ENCODE measurements around the gene RBBP8NL. TPM values are rescaled to one million over a fixed set of nuclear protein-coding genes. Genes with fewer than 3 reads are reported as not detected.

RBBP8NL gene
- total RNA-seq, 1 donor from 2014 or later = not detected

DNA sequence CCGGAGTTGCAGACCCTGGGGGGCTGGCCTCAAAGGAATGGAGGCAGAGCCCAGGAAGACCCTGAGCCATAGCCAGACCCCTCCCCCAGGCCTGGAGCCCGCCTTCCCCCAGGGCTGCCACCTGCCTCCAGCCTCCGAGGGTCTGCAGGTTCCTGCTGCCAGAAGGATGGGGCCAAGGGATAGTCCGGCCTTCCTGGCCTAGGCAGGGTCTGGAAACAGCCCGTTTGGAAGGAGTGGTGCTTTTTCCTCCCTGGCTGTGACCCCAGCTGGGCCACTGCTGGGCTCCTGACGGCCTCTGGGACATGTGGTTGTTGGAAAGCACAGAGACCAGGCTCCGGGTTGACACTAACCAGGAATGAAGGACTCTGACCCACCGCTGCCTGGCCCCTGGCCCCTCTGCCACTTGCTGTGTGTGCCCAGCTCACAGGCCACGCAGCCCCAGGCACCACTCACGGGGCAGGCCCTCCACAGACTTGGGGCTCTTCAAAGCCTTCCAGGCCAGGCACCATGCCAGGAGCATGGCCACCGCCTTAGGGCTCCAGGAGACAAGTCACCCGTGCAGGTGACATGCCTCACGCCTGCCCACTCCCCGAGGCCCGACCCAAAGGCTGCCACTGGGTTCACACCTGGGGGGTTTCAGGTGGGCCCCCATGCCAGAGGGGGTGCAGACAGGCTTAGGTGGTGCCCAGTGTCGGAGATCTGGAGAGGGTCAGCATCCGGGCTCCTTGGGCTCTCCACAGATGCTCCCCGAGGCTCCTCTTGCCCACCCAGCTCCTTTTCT, 56.3 kb downstream of the RBBP8NL start:
- intact Hi-C loops (cut with DNase I) = no loop called here
- no peak for DNase-seq (ENCODE audit: low spot score)
- ATAC-seq = no peak

DNA sequence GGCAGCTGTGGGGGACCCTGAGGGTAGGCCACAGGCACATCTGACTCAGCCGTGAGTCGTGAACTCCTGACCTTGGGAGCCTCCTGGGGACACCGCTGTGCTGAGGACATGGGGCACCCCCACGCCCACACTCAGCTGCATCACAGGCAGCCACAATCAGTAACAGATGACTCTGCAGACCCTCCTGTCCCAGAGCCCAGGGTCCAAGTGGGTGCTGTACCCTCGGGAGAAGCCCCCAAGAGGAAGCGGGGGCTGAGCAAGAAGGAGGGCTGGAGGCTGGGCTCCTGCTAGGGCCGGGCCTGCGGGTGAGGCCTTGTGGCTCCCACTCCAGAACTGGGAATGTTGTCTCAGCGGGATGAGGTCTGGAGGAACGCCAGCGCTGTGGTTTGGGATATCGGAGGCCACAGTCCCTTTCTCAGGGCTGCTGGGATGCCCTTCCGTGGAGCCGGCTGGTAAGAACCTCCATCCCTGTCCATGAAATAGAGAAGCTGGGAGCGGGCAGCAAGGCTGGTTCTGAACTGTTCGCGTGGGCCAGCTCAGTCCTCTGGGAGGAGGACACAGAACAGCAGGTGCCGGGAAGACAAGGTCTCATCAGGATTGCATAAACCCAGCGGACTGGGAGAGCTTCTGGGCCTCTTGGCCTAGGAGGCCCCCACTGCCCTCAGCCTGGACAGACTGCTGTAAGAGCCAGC, 57.1 kb downstream of the RBBP8NL start:
- DNase-seq (ENCODE audit: low spot score) = no peak
- ATAC-seq = peak; percentile 9
- intact Hi-C loops (cut with DNase I) = no loop called here

DNA sequence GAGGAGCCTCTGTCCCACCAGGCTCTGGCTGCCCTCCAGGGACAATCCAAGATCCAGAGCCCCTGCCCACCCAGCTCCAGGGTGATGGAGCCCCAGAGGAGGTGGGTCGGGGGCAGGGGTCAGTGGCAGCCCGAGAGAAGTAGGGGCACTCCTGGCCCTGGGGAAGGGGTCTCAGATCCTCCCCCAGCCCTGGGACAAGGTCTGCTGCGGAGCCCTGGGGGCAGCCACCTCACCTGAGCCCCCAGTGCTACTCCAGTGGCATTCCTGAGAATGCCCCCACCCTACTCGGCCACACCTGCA, 57.6 kb downstream of the RBBP8NL start:
- DNase-seq (ENCODE audit: low spot score) (no peak), ATAC-seq (no peak)
- intact Hi-C loops (cut with DNase I) = no loop called here

DNA sequence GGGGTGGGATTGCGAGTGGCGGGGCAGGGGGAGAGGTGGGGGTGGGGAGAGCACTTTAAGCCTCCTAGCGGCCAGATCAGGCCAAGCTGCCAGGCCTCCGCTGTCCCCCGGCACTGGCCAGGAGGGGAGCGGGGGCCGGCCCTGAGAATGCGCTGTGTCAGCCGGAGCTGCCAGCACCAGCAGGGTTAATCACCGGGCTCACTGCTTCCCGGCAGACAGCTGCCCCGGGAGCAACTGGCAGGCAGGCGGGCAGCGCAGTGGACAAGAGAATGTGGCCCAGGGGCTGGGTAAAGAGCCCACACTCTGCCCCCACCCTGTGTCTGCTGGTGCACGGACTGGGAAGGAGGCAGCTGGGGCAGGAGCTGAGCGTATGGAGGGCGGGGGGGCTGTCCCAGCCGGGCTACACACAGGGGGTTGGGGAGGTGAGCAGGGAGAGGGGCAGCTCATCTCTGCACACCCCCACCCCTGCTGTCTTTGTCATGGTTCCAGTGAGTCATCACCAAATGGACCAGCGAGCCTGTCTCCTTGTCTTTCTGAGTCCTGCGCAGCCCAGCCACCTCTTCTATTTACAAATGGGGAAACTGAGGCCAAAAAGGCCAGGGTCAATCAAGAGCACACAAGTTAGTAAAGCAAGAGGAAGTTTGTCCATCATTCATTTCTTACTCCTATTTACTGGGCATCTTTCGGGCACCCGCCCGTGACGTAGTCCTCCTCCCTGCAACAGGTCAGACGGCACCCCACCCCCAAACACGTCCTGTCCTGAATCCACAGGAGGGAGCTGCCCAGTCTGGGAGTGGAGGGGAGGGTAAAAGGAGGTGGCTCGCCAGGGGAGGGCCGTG, 58.1 kb downstream of the RBBP8NL start:
- DNase-seq (ENCODE audit: low spot score) (no peak), ATAC-seq (peak; percentile 11)
- intact Hi-C loops (cut with DNase I) = no loop called here

DNA sequence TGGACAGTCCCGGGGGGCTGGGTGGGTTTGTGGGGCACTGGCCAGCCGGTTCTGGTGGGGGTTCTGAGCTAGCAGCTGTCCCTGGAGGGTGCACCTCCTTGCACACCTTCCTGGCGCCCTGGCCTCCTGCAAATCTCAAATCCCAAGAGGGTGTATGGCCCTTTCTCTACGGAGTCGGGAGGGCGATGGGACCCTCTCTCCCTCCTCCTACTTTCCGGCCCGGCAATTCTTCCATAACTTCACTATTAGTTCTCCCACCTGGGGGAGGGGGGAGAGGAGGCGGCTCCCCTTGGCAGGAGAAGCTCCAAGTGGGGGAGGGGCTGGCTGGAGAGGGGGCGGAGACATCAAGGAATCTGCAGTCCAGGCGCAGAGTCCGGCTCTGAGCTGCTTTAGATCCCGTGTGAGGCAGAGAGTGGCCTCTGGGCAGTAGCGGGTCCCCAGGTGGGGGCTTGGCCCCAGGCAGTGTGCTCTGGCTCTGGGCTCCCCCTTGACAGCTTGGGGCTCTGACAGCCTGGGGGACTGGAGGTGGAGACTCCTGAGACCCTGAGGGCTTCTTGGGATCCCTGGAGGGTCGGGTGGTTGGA, 58.9 kb downstream of the RBBP8NL start:
- no peak for ATAC-seq
- intact Hi-C loops (cut with DNase I) = no loop called here
- no peak for DNase-seq (ENCODE audit: low spot score)

DNA sequence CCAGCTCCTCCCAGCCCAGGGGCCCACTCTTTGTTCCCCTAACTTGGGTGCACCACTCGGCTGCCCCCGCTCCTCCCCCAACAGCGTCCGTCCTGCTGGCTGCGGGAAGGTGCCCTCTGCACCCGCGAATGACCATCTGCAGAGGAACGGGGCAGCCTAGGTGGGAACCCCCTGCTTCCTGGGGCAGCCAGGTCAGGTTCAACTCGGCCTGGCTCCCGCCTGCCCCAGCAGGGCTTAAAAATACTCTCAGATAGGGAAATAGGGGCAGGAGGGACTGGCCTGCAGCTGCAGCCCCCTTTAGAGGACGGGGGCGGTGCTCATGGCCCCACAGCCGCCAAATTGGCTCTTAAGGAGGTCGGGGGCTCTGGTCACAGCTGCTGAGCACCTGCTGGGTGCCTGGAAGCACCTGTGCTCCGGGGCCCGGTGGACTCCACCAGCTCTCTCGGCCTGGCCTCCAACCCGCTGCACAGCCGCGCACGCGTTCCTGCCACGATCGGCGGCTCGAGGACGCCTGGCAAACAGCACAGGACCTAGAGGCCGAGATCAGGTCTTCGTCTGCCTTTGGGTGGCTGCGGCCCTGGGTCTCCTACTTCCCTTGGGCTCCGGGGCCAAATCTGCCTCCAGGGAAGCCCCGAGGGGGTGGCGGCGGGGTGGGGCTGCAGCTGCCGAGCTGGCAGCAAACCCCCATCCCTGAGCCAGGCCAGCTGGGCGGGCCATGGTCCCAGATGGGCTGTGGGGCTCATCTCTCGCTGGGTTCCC, 59.5 kb downstream of the RBBP8NL start:
- DNase-seq (ENCODE audit: low spot score) (no peak), ATAC-seq (peak; percentile 7)
- intact Hi-C loops (cut with DNase I) = no loop called here

DNA sequence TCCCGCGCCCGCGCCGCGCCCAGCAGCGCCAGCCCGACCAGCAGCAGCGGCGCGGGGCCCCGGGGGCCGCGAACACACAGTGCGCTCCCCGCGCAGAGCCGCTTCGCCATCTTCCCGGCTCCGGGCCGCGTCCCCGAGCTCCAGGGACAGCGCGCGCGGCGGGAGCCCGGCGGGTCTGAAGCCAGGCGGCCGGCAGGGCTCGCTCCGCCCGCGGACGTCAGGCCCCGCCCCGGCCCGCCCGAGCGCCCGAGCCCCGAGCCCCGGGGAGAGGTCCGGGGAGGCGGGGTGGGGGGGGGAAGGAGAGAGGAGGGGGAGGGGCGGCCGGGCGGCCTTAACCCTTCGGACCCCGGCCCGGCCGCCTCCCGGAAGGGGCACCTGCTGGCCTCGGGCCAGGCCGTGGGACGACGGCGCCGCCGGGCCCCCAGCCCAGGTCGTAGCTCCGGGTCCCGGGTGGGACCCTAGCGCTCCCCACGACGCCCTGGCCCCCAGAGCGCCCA, 60.2 kb downstream of the RBBP8NL start, which contains the start of gene LAMA5:
LAMA5 (minus strand) TSS at position 177 of the 497 bp plus-strand sequence; CDS start at position 110, 67 bp downstream.
- ATAC-seq (no peak), DNase-seq (ENCODE audit: low spot score) (no peak)
- intact Hi-C loops (cut with DNase I) = no loop called here

DNA sequence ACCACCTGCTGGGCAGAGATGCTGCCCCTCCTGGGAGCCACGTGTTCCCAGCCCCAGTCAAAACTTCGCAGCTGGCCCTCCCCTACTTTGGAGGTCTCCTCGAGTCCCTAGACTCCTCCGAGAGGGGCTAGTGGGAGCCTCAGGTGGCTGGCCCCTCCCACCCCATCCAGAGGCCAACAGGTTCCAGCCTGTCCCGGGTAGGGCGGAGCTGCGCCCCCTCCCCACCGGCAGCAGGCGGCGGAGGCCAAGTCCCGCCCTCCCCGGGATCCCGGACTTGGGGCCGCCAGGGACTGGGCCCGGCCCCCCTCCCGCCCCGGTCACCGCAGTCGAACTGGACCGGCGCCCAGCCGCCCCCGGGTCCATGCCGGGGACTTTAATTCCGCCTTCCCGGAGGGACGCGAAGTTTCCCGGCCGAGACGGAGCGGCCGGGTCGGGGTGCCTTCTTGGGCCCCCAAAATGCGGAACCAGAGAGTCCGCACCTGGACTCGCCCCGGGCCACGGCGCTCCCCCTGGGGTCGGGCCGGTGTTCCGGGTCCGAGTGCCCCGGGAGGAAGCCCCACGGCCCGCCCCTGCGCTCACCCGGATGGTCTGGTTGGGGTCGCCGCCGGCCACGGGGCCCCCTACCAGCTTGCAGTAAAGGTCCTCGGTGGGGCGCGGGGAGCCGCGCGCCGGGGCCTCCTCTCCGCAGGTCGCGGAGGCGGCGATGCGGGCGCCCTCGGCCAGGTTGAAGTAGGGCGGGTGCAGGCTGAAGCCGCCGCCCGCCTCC, 60.8 kb downstream of the RBBP8NL start:
- no peak for ATAC-seq
- intact Hi-C loops (cut with DNase I) = no loop called here

DNA sequence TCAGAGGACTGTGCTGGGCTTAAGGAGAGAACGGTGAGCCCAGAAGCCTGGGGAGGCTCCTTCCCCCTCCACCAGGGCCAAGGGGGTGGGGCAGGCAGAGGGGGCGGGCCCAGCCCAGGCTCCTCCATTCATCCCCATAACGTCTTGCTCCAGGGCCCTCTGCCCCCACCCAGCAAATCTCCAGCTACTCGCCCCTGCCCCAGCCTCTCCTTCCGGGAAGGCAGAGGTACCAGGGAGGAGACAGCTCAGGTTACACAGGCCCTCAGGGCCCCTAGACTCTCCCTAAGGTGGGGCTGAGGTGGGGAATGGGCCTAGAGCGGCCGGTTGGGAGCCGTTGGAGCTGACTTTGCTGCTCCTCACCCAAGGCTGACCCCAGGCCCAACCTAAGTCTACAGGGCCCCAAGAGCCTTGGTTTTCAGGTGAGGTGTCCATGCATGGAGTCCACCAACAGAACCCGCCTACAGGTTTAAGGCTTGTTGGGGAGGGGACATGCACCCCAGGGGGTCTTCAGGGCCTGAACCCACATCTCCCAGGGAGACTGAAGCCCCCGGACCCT, 61.4 kb downstream of the RBBP8NL start:
- intact Hi-C loops (cut with DNase I) = no loop called here
- ATAC-seq (peak; percentile 42), DNase-seq (ENCODE audit: low spot score) (no peak)

More for the DNA sequence above, 60.8 kb downstream of the RBBP8NL start:
- no peak for DNase-seq (ENCODE audit: low spot score)

DNA sequence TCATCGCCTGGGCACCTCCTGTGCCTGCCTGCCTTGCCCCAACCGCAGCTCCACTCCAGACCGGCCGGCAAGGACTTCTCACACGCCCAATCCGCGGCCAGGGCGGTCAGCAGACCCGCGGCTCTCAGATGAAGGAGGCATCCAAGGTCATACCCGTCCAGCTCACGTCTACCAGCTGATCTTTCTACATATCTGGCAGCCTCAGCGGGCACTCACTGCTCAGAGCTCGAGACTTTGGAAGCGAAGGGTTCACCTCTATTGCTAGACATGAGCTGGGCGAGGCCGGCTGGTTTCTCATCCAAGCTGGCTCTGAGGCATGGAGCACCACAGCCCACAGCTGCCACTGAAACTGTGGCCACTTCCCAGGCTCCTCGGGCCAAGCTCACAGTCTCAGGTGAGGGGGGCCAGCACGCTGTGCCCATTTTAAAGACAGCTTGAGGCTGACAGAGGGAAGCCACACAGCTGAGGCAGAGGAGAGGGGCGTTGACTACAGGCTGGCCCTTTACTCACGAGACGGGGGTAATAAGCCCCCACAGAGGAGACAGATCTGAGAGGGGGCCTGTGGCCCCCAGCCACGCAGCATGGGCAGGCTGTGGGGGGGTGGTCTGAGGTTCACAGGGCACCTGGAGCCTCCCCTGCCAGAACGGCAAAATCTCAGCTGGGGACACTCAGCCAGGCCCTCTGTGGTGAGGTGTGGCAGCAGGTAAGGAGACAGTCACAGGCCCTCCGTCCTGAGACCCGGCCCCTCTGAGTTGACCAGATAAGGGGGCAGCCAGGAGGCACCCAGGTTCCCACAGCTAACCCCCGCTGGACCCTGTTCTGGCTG, 62.2 kb downstream of the RBBP8NL start:
- intact Hi-C loops (cut with DNase I) = no loop called here

DNA sequence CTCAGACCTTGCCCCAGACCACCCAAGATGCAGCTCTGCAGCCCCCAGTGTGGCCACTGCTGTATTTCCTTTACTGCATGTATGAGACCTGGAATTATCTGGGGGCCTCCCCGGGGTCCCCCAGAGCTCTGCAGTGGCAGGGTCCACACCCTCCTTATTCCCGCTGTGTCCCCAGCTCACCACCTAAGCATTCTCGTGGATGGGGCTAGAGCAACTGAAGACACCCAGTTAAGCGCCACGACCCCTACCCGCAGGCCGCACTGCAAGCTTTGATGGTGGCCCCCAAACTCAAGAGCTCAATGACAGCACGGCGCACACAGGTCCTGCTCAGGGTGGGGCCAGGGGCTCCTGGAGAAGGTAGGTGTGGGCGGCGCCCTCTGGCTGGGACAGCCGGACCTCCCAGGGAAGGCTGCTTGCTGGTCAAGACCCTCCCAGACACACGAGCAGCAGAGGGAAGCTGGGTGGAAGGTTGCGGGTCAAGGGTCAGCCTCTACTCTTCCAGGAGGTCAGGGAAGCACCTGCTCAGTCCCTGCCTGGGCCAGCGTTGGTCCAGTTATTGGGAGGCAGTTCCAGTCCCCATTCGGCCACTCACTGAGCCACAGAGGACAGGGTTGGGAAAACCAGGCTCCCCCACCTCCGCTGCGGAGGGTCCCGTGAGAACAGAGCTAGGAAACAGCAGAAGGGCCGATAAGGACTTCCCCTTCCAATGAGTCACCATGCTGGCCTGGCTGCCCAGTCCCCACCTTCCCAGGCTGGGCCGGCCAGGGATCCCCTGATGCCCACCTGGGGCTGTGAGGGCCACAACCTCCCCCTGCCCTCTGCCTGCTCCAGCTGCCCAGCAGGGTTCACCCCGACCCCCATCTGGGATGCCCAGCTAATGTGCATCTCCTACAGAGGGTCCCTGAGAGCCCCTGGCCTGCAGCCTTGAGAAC, 63.2 kb downstream of the RBBP8NL start:
- intact Hi-C loops (cut with DNase I) = no loop called here
- DNase-seq (ENCODE audit: low spot score) = no peak
- no peak for ATAC-seq

More for the DNA sequence above, 62.2 kb downstream of the RBBP8NL start:
- ATAC-seq = peak; percentile 1
- DNase-seq (ENCODE audit: low spot score) = no peak

DNA sequence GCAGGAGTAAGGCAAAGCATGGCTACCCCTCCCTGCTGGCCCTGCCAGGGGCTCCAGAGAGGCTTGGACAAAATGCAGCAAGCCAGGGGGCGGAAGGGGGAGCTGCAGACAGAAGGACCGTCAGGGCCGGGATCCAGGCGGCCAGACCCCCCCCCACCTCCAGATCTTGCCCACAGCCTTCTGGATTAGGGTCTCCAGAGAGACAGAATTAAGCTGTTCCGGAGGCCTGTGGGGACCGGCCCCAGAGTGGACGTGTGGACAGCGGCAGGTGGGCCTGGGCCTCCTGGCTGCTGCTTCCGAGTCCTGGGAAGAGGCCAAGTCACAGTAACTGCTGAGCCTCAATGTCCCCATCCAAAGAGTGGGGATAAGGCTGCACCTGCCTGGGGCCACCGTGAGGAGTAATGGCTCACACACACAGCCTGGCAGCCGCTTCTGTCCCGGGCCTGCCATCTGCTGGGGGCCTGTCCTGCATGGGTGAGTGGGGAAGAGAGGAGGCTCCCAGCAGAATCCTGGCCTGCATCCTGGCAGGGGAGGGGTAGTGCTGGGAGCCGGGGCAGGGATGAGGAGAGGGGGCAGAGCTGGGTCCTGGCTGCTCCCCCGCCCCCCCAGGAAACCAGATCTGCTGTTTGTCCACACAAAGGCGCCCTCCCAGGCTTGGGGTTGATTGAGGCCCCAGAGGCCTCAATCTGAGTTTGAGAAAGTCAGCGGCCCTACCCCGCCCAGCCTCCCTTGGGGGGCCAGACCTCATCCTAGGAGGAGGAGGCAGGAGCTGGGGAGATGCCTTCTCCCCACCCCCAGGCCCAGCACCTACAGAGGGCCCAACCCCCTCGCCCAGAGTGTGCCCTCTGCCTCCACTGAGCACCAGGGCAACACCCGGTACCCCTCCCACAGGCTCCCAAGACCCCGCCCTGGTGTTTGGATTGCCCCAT, 64.1 kb downstream of the RBBP8NL start:
- intact Hi-C loops (cut with DNase I) = no loop called here
- DNase-seq (ENCODE audit: low spot score) = no peak

DNA sequence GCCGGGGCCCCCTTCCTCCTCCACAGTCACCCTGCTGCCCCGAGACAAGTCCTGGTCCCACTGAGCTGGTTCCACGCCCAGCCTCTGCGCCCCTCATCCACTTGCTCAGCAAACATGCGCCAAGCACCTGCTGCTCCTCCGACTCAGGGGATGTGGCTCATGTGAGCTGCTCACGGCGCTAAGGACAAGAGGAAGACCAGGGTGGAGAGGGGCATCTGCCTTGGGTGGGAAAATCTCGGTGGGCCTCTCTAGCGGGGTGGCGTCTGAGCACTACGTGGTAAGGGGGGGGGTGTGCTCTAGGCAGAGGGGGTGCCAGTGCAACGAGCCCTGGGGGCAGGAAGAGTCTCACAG, 64.8 kb downstream of the RBBP8NL start:
- ATAC-seq (no peak), DNase-seq (ENCODE audit: low spot score) (no peak)
- intact Hi-C loops (cut with DNase I) = no loop called here

More for the DNA sequence above, 64.1 kb downstream of the RBBP8NL start:
- no peak for ATAC-seq

DNA sequence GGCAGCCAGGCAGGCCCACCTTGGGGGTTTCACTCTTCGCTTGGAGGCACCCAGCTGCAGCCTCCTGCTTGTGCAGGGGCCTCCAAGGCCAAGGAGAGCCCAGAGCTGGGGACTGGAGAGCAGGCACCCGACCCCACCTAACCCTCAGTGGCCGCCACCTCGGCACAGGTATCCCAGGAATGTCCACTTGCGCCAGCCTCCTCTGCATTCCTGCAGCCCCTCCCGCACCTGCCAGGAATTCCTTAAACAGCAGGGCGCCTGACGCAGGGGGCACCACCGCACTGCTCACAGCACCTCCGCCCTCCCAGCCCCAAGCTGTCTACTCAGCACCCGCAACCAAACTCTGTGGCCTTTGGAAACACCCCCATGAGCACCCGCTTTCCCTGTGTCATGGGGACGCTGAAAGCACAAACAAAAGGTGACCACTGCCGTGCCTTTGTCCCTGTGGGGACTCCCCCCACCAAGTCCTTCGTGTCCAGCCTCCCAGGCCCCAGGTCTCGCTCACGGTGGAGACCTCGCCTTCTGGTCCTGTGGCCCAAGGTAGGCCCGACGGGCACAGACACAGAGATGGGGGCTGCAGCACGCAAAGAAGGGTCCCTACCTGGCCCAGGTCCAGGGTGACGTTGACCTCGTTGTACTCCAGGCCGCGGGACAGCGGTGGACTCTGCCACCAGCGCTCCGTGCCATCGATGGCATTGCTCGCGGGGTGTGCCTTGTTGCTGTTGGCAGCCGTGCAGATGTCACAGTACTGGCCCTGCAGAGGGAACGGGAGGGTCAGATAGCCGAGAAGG, 65.3 kb downstream of the RBBP8NL start:
- intact Hi-C loops (cut with DNase I) = no loop called here
- ATAC-seq (no peak), DNase-seq (ENCODE audit: low spot score) (no peak)

All from sciatic nerve (tissue), 2 donors.